Gastrocnemius medialis (tissue), 4 donors: ENCODE results near the gene SFTPD.

Source experiments
- POLR2A ChIP-seq, 2 donors: fragments of 450-650 bp; IDR thresholded peaks; one replicate each; pipeline ENCODE4 v1.6.1; 2017; ENCODE audit warnings: antibody characterized with exemption in 2 of 2, mild to moderate bottlenecking in 2 of 2, moderate library complexity in 2 of 2
- TF ChIP-seq, protein P1 (sequence below), 5 experiments: fragments of 450-650 bp in 3 of 5; fragments of 200-600 bp in 2 of 5; sonication (generic) in 2 of 5; IDR thresholded peaks in 4 of 5; conservative IDR thresholded peaks in 1 of 5; 1 replicate in 4 of 5; 2 replicates in 1 of 5; pipeline ENCODE4 v1.5.1; 2016 to 2019; ENCODE audit warnings: antibody characterized with exemption in 5 of 5, mild to moderate bottlenecking in 3 of 5, moderate library complexity in 3 of 5

GRCh38 chr10:79927111-79927828 is 21.6 kb downstream of the SFTPD start:
- TF ChIP-seq, protein P1, sequence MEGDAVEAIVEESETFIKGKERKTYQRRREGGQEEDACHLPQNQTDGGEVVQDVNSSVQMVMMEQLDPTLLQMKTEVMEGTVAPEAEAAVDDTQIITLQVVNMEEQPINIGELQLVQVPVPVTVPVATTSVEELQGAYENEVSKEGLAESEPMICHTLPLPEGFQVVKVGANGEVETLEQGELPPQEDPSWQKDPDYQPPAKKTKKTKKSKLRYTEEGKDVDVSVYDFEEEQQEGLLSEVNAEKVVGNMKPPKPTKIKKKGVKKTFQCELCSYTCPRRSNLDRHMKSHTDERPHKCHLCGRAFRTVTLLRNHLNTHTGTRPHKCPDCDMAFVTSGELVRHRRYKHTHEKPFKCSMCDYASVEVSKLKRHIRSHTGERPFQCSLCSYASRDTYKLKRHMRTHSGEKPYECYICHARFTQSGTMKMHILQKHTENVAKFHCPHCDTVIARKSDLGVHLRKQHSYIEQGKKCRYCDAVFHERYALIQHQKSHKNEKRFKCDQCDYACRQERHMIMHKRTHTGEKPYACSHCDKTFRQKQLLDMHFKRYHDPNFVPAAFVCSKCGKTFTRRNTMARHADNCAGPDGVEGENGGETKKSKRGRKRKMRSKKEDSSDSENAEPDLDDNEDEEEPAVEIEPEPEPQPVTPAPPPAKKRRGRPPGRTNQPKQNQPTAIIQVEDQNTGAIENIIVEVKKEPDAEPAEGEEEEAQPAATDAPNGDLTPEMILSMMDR (IDR thresholded peaks at IDR 0.05 in 4 of 5, conservative IDR thresholded peaks at IDR 0.05 in 1 of 5), result no peak
- TF ChIP-seq POLR2A (IDR thresholded peaks at IDR 0.05), result no peak
